ENCODE results near the gene TSEN54.

GRCh38 chr17:75500419-75501216 is 15.7 kb upstream of the TSEN54 start:
- TF ChIP-seq POLR2A (IDR thresholded peaks at IDR 0.05; ENCODE audit: low read length): no peak
- no peak for TF ChIP-seq GATA1 (IDR thresholded peaks at IDR 0.05; ENCODE audit: low read depth, low read length)

Measured in erythroblast (primary cell).